CD4-positive, alpha-beta T cell treated with Interleukin-17A for 4 hours (primary cell): ENCODE measurements around the gene SUGP2.
A peak's percentile ranks its signal among the peaks of the same experiment; 100 is the strongest.

Source experiments
- DNase-seq: peaks from one replicate; pipeline ENCODE4 v3.0.0-alpha.2; 2020; ENCODE audit warnings: mixed read lengths

SUGP2 gene

GRCh38 chr19:19059018-19059836 is 25.9 kb upstream of the SUGP2 start:
- DNase-seq, result no peak

- DNase-seq, result no peak
Observed at GRCh38 chr19:19057720-19058119, 24.4 kb upstream of the SUGP2 start.

- no peak for DNase-seq
Observed at GRCh38 chr19:19057317-19057716, 24.0 kb upstream of the SUGP2 start.

- no peak for DNase-seq
Observed at GRCh38 chr19:19056636-19057275, 23.4 kb upstream of the SUGP2 start.

- no peak for DNase-seq
Observed at GRCh38 chr19:19055701-19056100, 22.4 kb upstream of the SUGP2 start.

- DNase-seq, result no peak
Observed at GRCh38 chr19:19054939-19055440, 21.7 kb upstream of the SUGP2 start.

GRCh38 chr19:19054315-19054938 is 21.1 kb upstream of the SUGP2 start:
- DNase-seq, result no peak

GRCh38 chr19:19053508-19054314 is 20.4 kb upstream of the SUGP2 start:
- peak; percentile 83 for DNase-seq

GRCh38 chr19:19052921-19053320 is 19.6 kb upstream of the SUGP2 start:
- DNase-seq, result no peak

GRCh38 chr19:19051478-19052213 is 18.3 kb upstream of the SUGP2 start:
- no peak for DNase-seq

- DNase-seq, result no peak
Observed at GRCh38 chr19:19050731-19051130, 17.4 kb upstream of the SUGP2 start.

GRCh38 chr19:19050104-19050503 is 16.8 kb upstream of the SUGP2 start:
- no peak for DNase-seq

- no peak for DNase-seq
Observed at GRCh38 chr19:19049406-19049805, 16.1 kb upstream of the SUGP2 start.

GRCh38 chr19:19043881-19044280 is 10.6 kb upstream of the SUGP2 start:
- no peak for DNase-seq

- no peak for DNase-seq
Observed at GRCh38 chr19:19043481-19043880, 10.2 kb upstream of the SUGP2 start.

- DNase-seq, result no peak
Observed at GRCh38 chr19:19042732-19043280, 9.5 kb upstream of the SUGP2 start.

GRCh38 chr19:19040417-19040816 is 7.1 kb upstream of the SUGP2 start:
- DNase-seq, result no peak

- no peak for DNase-seq
Observed at GRCh38 chr19:19039901-19040300, 6.6 kb upstream of the SUGP2 start.

- DNase-seq, result peak; percentile 65
Observed at GRCh38 chr19:19034204-19034624, 897 bp upstream of the SUGP2 start.

GRCh38 chr19:19033176-19033425 is 216 bp downstream of the SUGP2 start:
- no peak for DNase-seq

GRCh38 chr19:19032420-19033175 is 719 bp downstream of the SUGP2 start:
- peak; percentile 75 for DNase-seq
